NCI-H524 (cell line): ENCODE results near the gene CHRDL1.

ENCODE experiments used
- DNase-seq, 2 experiments: peaks; one replicate each; lab custom pipeline; 2025; lab: John Stamatoyannopoulos, UW

CHRDL1 gene

GRCh38 chrX:110743679-110744340, 51.8 kb downstream of the CHRDL1 start:
- no peak for DNase-seq

- DNase-seq, result no peak
Observed at GRCh38 chrX:110741213-110741796, 54.3 kb downstream of the CHRDL1 start.

- DNase-seq, result no peak
Observed at GRCh38 chrX:110734894-110735541, 60.6 kb downstream of the CHRDL1 start.

- no peak for DNase-seq
Observed at GRCh38 chrX:110734271-110734670, 61.3 kb downstream of the CHRDL1 start.

GRCh38 chrX:110733166-110733565, 62.5 kb downstream of the CHRDL1 start:
- DNase-seq, result no peak

GRCh38 chrX:110732266-110732665, 63.4 kb downstream of the CHRDL1 start:
- peak; percentile 89 to 95 for DNase-seq

- DNase-seq, result no peak
Observed at GRCh38 chrX:110723844-110724243, 71.8 kb downstream of the CHRDL1 start.

- no peak for DNase-seq
Observed at GRCh38 chrX:110722135-110722534, 73.5 kb downstream of the CHRDL1 start.

GRCh38 chrX:110713666-110714065, 82.0 kb downstream of the CHRDL1 start:
- no peak for DNase-seq

GRCh38 chrX:110706446-110706845, 89.2 kb downstream of the CHRDL1 start:
- DNase-seq, result no peak

GRCh38 chrX:110703641-110704040, 92.0 kb downstream of the CHRDL1 start:
- no peak for DNase-seq

GRCh38 chrX:110699109-110699508, 96.5 kb downstream of the CHRDL1 start:
- no peak for DNase-seq

GRCh38 chrX:110698696-110699095, 96.9 kb downstream of the CHRDL1 start:
- DNase-seq, result no peak

- no peak for DNase-seq
Observed at GRCh38 chrX:110692866-110693265, 102.8 kb downstream of the CHRDL1 start.

GRCh38 chrX:110691446-110691845, 104.2 kb downstream of the CHRDL1 start:
- DNase-seq, result no peak

GRCh38 chrX:110684653-110685052, 111.0 kb downstream of the CHRDL1 start:
- DNase-seq, result no peak

- no peak for DNase-seq
Observed at GRCh38 chrX:110683925-110684324, 111.7 kb downstream of the CHRDL1 start.

GRCh38 chrX:110678591-110678990, 117.0 kb downstream of the CHRDL1 start:
- peak in 1 of 2 experiments; percentile 9 for DNase-seq

GRCh38 chrX:110675886-110676285, 119.7 kb downstream of the CHRDL1 start:
- DNase-seq, result no peak

- DNase-seq, result no peak
Observed at GRCh38 chrX:110671068-110671803, 124.4 kb downstream of the CHRDL1 start.

GRCh38 chrX:110669572-110669971, 126.0 kb downstream of the CHRDL1 start:
- no peak for DNase-seq

GRCh38 chrX:110667706-110668105, 127.9 kb downstream of the CHRDL1 start:
- no peak for DNase-seq
